HG03469 (cell line): ENCODE data around the gene RFT1.
"Not testable (repeated sequence)": the region's sequence is repeated elsewhere in the genome, so short reads cannot be mapped to it uniquely, and the experiment has no call there.

Experiments used
- ATAC-seq: cut with Tn5 transposase; IDR thresholded peaks from one replicate; pipeline ENCODE4 v1.9.1; 2021; ENCODE audit warnings: mild to moderate bottlenecking, moderate library complexity, moderate number of reproducible peaks; ENCODE audit not compliant: unreplicated experiment

Gene RFT1

DNA sequence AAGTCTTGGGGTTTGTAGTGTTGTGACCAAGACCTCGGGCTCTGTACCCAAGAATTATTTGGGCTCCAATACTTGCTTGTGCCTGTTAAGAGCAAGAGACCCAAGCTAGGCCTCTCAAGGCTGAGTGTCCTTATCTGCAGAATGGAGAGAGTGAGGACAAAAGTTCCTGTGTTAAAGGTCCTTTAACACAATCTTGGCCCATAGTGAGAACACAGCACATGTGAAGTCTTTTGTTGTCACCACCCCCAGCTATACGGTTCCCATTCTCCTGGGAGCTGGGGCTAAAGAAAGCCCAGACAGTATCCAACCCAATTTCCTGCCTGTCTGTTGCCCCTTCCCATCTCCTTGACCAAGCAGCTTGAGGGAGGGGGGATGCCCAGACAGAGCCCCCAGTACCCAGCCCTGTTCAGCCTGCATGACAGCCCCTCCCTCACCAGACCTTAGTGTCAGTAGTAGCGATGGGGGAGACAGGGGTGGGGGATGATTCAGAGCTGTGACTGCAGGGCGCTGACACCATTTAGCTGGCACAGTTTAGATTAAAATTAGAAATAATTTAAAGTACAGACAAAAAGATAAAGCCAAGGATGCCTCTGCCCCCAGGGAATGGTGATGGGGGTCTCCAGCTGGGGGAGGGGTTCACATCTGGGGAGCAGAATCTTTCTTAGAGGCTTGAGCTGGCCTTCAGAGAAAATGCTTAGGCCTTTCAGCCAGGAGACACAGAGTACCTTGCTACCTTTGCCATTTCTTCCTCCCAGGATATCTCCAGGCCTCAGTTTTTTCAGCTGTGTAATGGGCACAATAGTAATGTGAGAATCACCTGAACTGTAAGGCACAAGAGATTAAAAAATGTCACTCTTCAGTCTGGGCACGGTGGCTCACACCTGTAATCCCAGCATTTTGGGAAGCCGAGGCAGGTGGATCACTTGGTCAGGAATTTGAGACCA lies 33.5 kb upstream of the RFT1 start:
- no peak for ATAC-seq

DNA sequence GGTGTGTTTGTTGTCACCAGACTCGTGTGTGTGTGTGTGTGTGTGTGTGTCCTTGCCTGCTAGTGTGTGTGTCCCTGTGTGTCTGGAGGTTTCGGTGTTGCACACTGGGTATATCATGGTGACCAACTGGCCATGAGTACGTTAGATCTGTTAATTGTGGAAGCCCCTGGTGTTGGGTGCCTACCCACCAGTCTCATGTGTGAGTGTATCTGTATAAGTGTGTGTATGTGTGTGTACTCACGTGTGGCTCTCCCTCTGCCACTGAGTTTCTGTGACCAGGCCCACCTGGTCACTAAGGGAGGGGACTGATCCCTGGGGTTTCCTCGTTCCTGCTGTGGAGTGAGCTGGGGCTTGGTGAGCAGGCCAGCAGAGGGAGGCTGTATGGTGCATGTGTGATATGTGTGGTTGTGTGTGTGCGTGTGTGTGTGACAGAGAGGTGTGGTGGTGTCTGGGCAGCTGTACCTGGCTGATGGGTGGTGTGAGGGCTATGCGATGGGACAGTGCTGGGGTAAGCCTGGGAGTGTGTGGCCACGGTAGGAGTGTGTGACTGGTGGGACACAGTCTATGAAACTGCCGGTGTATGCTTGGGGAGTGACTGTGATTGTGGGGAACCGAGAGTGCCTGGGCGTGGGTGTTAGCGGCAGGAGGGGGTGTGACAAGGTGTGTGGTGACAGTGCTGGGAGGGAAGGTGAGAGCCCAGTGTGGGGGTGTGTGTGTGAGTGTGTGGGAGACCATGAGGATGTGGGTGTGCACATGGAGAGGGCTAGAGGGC lies 32.6 kb upstream of the RFT1 start:
- ATAC-seq = no peak

DNA sequence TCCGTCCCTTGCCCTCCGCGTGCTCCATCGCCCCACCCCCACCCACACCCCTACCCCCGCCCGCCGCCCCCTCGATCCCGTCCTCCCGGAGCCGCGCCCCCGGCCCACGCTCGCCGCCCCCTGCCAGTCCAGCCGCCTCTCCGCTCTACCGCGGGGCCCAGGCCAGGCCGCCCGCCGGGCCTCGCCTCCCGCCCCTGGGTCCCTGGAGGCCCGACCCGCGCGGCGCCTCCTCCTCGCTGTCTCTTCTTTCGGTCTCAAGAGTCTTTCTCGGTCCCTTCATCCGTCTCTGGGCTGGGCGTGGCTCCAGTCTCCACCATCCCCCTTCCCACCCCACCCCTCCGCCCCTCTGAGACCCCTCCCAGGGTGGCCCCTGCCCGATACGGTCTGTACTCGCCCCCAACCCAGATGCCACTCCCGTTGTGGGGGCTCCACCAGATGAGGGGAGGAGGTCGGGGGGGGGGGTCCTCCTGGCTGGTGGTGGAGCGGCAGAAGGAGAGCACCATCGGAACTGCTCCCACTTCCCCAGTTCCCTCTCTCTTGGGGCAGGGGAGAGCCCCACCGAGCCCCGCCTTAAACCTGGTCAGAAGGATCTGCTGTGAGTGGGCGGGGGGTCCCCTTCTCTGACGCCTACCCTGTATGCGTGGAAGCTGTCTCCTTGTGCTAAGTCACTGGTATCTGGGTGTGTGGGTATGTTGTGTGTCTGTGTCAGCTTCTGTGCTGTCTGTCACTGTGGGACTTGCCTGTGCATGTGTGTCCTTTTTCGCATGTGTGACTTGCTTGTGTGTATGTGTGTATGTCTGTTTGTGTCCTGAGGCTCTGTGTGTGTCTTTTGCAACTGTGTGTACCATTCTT lies 31.8 kb upstream of the RFT1 start:
- ATAC-seq = no peak

DNA sequence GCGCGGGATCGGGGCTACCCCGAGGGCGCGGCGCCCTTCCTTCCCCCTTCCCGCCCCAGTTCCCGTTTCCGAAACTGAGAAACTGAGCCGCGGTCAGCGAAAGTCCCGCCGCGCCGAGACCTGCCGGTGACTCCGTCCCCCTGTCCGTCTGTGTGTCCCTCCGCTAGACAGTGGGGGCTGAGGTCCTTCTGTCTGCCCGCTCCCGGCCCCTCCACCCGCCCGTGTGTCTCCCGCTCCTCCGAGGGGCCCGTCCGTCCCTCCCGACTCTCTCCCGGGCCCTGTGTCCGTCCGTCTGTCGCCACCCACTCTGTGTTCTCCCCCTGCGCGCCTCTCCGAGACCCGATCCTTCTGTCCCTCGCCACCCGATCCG lies 31.2 kb upstream of the RFT1 start:
- no peak for ATAC-seq

DNA sequence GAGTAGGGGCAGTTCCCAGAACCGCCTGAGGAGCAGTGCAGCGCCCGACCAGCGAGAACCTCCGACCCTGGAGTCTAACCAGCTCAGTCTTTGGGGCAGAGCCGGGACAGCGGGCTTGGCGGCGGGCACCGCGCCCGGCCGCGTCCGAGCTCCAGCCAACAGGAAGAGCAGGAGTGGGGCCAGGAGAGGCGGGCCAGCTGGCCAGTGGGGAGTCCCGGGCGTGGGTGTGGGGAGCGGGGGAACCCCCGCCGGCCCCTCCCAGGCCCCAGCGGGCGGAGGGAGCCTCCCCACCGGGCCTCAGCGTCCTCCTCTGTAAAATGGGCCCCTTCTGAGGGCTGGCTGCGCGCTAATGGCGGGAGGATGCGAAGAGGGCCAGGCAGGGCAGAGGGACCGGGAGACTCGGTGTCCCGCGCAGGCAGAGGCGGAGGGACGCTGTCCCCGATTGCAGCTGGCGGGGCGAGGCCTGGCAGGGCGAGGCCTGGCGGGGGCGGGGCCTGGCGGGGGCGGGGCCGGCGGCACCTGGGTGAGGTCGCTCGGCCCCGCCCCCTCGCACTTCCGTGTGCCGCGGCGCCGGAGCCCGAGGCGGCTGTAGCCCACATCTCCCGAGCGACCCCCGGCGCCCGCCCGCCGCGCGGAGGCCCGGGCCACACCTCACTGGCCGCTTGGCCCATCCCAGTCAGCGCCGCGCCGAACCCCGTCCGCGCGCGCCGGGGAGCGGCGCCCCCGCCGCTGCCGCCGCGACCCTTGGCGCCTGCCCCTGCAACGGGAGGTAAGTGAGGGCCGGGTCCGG lies 30.6 kb upstream of the RFT1 start, which contains the start of gene PRKCD:
Gene PRKCD (plus strand): TSS at position 550 of the 790 bp plus-strand sequence. CDS start 17,214 bp downstream, outside the sequence.
- ATAC-seq = no peak

DNA sequence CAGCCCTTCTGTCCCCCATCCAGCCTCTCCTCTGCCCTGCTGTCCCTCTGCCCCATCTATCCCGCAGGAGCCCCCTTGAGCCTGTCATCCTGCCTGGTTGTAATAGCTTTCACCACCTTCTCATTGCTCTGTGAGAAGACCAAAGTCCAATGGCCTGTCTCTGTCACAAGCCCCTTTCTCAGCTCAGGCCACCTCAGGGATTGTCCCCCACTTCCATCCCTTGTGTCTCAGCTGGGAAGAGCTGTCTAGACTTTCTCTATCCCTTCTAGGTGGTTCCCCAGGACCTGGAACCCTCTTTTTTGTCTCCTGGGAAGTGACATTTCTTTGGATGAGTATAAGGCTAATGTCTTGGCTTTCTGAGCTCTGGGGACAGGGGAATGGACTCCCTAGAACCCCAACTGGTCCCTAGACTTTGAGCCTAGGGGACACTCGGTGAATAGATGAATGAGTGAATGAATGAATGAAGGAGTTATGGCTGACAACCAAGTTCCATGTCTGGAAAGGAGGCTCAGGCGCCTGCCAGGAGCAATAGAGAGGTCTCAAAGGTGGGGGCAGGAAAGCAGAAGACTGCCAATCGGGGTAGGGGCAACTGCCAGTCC lies 29.9 kb upstream of the RFT1 start:
- no peak for ATAC-seq

DNA sequence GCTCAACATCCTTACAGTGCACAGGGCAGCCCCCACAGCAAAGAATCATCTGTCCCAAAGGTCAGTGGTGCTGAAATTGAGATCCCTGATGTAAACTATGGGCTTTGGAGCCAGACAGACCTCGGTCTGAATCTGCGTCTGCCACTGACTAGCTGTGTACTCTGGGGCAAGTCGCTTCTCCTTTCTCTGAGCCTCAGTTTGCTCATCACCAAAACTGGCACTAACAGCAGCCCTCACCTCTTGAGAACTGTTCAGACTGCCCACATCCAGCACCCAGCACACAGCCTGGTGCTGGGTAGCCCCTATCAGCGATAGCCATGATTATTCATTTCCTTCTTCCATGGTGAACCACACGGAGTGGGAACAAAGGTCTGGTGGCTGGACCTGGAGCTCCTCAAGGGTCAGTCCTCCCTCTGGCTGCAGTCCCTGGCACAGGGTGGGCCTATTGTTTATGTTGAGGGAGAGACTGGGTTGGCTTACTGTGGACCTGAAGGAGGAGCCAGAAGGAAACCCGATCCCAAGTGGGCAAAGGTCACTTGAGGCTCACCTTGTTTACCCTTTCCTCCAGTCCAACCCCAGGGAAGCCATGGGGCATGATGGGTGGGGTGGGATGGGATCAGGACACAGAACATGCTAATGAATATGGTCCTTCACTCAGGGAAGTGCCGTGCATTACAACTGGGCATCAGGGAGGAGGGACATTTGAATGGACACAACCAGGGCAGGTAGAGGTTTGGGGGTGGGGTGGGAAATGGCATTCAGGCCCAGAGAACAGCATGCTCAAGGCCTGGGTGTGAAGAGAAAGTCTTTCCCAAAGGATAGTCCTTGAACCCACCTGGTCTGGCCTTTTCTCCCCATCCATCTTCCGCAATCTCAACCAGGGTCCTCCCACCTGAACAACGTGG lies 29.2 kb upstream of the RFT1 start:
- ATAC-seq = no peak

DNA sequence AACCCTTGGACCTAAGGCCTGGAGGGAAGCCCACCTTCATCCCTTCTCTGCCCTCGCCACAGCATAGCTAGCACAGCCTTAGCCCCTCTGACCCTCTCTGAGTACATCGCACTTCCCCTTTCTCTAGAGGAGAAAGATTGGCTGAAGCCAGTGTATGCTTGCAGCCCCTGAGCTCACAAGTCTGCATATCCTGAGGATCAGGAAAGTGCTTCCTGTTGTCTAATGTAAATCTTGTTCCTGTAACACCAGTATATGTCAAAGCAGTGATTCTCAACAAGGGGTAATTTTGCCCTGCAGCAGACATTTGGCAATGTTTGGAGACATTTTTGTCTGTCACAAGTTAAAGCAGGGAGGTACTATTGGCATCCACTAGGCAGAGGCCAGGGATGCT lies 28.5 kb upstream of the RFT1 start:
- no peak for ATAC-seq

DNA sequence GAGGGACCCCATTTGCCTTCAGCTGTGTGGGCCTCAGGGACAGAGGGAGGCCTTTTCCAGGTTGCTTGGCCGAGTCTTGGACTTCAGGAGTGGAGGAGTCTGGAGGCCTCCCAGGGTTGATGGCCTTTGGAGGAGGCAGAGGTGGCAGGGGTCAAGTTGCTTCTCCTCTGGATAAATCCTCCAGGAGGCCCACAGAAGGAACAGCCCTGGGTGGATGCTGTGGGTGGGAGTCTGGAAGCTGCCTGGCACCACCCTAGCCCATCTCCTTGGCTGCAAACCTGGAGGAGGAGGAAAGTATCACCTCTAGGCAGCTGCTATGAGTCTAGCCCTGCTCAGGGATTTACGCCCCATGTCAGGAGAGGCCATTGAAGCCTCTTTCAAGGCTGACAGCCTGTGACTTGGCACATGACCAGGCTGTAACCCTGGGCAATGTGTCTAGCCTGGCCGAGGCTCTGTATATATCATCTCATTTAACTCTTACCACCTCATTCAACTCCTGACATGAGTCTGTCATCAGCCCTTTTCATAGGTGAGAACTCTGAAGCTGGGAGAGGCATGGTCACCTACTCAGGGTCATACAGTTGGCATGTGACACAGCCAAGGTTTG lies 27.8 kb upstream of the RFT1 start:
- no peak for ATAC-seq

DNA sequence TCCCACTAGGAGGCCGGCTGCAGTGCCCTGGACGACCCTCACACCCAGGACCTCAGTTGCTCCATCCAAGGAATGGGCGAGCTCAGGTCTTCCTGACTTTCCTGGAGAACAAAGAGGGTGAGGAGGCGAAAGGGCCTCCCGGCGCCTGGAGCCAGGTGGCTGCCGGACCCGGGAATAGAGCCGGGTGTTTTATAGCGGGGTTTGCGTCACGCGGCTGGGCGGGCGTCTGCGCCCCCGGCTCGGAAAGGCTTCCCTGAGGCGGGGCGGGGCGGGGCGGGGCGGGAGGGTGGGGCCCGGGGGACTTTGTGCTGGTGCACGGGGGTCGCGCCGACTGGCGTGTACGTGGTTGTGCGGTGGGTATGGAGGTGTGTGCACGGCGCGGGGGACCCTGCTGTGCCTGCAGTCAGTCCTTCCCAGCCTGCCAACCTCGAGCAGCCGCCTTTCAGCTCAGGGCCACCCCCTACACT lies 26.2 kb upstream of the RFT1 start:
- no peak for ATAC-seq

DNA sequence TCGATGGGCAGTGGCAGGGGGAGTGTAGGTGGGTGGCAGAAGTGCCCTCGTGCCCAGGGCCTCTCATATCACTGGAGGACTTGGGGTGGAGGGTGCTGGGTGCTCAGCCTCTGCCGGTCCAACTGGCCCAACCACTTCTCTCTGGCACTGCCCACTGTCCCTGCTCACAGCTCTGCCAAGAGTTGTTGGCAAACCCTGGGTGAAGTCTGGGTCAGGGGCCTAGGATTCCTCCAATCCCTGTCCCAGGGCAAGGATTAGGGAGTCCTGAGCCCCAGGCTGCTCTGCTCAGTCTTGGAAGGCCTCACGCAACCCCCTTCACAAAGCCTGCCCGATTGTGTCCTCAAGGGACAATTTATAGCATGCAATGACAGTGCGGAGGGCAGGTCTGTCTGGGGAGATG lies 25.5 kb upstream of the RFT1 start:
- no peak for ATAC-seq

DNA sequence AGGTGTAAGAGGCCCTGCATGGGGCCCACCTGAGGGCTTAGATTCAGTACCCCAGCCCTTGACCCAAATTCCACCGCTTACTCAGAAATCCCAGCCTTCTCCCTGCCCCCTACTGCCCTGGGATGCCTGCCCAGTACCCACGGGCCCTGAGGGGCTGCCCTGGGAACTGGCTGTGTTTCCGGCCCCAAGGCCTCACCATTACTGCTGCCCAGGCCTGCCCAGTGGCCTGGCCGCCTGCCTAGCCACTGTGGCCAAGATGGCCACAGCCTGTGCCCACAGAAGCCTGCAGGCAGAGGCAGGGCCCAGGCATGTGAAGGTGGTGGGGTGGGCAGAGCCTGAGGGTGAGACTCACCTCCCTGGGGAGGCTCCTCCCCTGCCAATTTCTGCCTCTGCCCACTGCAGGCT lies 24.6 kb upstream of the RFT1 start:
- no peak for ATAC-seq

DNA sequence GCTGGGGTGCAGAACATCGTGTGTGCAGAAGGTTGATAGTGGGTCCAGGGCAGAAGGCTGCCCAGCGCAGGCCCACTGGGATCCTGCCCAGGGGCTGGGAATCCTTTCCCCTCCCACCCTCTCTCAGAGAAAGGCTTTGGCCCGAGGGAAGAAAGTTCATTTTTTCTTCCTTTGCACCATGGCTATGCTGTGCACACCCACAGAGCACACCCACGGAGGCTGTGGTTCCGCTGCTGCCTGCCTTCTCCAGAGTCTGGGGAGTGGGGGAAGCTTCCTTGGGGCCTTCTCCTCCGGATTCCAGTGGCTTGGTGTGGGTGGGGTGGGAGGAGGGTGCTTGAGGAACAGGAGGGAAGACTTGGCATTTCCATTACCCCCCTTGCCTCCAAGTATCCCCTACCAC lies 23.7 kb upstream of the RFT1 start:
- ATAC-seq = no peak

DNA sequence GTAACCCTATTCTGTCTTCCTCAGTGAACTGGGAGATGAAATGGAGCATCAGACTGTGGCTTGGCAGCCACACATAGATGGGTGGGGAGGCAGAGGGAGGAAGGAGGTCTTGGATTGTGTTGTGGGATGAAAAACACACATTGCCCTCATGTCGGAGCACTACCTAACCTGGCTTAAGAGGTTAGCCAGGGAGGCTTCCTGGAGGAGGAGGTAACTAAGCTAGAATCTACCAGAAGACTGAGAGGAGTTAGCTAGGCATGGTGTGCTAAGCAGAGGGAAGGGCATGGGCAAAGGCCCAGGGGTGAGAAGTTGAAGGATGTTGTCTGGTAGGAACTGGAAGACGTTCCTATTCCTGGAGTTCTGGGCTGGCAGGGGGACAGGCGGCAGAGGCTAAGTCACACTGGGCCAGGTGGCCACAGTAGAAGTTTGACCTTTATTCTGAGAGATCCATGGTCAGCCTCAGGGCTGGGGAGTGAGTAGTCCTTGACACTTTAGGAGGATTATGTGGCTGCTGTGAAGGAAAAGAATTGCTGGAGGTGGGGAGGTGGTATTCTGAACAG lies 23.1 kb upstream of the RFT1 start:
- no peak for ATAC-seq

DNA sequence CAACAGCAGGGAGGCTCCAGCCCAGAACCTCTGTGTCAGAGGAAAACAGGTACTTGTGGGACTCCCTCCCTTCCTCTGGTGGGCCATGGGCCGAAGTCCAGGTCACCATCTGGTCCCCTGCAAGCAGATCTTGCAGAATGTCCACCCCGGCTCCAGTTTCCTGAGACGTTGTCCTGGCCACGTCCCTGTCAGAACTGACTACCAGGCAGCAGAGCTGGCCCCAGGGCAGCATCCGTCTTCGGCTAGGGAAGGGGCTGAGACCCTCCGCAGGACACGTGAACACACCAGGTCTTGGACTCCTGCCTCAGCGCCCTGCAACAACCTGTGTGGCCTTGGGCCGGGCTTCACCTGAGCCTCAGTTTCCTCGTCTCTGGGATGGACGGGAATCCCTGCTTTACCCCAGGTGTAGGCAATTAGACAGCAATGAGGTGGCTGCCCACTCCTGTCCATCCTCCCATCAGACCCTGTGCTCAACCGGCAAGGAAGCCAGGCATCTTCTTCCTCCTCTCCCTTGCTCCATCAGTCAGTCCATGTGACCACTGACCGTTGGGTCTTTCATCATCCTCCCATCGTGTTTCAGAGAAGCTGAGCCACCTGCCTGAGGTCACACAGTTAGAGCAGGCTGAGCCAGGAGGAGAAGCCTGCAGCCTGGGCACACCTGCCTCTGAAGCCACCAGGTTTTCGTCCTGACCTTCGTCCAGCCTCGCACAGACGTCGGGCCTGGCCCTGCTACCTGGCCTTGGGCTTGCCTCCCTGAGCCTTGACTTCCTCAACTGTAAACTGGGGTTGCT lies 21.8 kb upstream of the RFT1 start:
- ATAC-seq = no peak

DNA sequence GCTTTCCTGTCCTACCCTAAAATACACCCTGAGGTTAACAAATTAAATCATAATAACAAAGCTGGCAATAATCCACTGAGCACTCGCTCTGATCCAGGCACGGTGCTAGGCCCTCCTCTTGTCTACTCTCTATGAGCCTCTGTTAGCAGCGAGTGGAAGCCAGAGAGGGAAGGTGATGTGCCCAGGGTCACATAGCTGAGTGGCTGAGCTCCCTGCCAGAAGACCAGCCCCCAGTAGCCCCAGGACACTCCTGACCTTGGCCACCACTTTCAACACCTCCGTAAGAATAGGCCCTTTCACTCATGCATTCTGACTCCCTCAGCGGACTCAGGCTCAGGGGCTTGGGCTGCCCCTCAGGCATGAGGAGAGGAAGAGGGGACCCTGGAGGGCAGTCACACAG lies 21.2 kb upstream of the RFT1 start:
- no peak for ATAC-seq

DNA sequence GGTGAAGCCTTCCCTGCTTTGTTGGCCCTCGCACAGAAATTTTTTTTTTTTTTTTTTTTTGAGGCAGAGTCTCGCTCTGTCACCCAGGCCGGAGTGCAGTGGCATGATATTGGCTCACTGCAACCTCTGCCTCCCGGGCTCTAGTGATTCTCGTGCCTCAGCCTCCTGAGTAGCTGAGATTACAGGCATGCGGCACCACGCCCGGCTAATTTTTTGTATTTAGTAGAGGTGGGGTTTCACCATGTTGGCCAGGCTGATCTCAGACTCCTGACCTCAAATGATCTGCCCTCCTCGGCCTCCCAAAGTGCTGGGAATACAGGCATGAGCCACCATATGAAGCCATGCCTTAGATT lies 20.8 kb upstream of the RFT1 start:
- not testable (repeated sequence) for ATAC-seq
